Upper lobe of left lung (tissue), 4 donors: ENCODE results near the gene NADK2.

Experiments used
- EP300 ChIP-seq, 4 donors: sonication (generic); formaldehyde crosslinking; IDR thresholded peaks; one replicate each; pipeline ENCODE4 v1.5.1; 2017; ENCODE audit warnings: antibody characterized with exemption in 4 of 4, control low read depth in 2 of 4
- POLR2AphosphoS5 ChIP-seq, 2 donors: sonication (generic); formaldehyde crosslinking; IDR thresholded peaks; one replicate each; pipeline ENCODE4 v1.5.1; 2017; ENCODE audit warnings: antibody characterized with exemption in 2 of 2
- TF ChIP-seq, protein P1 (sequence below), 6 experiments: fragments of 450-650 bp in 4 of 6; fragments of 200-600 bp in 2 of 6; sonication (generic) in 2 of 6; IDR thresholded peaks; one replicate each; pipeline ENCODE4 v1.5.1; 2016 to 2019; ENCODE audit warnings: antibody characterized with exemption in 6 of 6

DNA sequence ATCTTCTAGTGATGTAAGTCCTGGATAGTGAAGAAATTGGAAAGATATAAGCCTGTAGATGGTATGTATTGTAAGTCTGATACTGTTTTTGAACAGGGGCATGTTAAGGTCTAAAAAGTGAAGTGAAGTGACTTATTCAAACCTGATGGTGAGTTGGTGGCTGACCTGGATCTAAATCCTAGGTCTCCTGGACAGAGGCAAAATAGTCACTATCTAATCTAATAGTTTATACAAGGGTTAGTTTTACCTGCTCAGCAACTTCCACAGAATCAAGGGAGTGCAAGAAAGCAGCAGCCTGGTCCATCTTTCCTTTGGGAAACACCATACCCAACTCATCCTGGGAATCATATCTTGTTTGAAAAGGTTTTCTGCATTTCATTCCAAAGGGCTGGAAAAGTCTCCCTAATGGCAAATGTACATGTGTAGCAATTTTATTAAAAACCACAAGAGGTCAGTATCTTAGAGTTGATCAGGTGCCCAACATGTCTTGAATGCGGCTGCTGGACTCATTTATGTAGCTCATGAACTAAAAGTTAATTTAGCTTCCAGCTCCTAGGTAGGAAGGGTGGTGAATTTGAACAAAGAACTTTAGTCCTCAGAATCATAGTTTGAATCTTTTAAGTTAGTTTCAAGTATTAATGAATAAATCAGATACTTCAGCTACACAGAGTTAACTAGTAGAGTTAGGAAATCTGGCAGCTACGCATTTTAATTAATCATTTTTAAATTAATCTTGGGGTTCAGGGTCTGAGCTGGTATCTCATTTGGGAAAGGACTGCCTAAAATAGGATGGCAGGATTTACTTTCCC, 63.8 kb downstream of the NADK2 start:
- TF ChIP-seq, protein P1, sequence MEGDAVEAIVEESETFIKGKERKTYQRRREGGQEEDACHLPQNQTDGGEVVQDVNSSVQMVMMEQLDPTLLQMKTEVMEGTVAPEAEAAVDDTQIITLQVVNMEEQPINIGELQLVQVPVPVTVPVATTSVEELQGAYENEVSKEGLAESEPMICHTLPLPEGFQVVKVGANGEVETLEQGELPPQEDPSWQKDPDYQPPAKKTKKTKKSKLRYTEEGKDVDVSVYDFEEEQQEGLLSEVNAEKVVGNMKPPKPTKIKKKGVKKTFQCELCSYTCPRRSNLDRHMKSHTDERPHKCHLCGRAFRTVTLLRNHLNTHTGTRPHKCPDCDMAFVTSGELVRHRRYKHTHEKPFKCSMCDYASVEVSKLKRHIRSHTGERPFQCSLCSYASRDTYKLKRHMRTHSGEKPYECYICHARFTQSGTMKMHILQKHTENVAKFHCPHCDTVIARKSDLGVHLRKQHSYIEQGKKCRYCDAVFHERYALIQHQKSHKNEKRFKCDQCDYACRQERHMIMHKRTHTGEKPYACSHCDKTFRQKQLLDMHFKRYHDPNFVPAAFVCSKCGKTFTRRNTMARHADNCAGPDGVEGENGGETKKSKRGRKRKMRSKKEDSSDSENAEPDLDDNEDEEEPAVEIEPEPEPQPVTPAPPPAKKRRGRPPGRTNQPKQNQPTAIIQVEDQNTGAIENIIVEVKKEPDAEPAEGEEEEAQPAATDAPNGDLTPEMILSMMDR (IDR thresholded peaks at IDR 0.05) = peak; percentile 24 to 52 (median 44)
- TF ChIP-seq EP300 (IDR thresholded peaks at IDR 0.05) = no peak
- no peak for TF ChIP-seq POLR2AphosphoS5 (IDR thresholded peaks at IDR 0.05)
